Kidney epithelial cell (primary cell): ENCODE measurements around the gene SETMAR. TPM values are rescaled to one million over a fixed set of nuclear protein-coding genes. Genes with fewer than 3 reads are reported as not detected.
"Not testable (repeated sequence)": the region's sequence is repeated elsewhere in the genome, so short reads cannot be mapped to it uniquely, and the experiment has no call there.

Source experiments
- DNase-seq: peaks from one replicate; pipeline ENCODE4 v3.0.0-alpha.2; 2010; ENCODE audit warnings: low read depth
- H3K27me3 ChIP-seq: 2 replicates; pipeline ENCODE4 v1.6.0; 2011; ENCODE audit warnings: low read length; ENCODE audit not compliant: control insufficient read depth, insufficient read depth
- H3K36me3 ChIP-seq: 2 replicates; pipeline ENCODE4 v1.5.1; 2011; ENCODE audit warnings: low read length; ENCODE audit not compliant: control insufficient read depth, insufficient read depth
- H3K4me3 ChIP-seq: 2 replicates; pipeline ENCODE4 v1.5.1; 2011; ENCODE audit warnings: low read depth, mild to moderate bottlenecking, control low read depth, low read length
- total RNA-seq: library from RNA; depleted of rRNA; stranded (reverse); fragments of >200 nt; gene quantifications from 2 replicates; pipeline ENCODE4 v1.2.3, GENCODE V29; 2015
- TF ChIP-seq, protein P1 (sequence below): IDR thresholded peaks from 2 replicates; pipeline ENCODE4 v1.5.1; 2011; ENCODE audit warnings: mild to moderate bottlenecking, moderate library complexity, low read length, control low read depth, inconsistent platforms; ENCODE audit not compliant: insufficient read depth, poor library complexity, severe bottlenecking

SETMAR gene
- total RNA-seq, 1 donor from 2014 or later: 17.8 TPM

DNA sequence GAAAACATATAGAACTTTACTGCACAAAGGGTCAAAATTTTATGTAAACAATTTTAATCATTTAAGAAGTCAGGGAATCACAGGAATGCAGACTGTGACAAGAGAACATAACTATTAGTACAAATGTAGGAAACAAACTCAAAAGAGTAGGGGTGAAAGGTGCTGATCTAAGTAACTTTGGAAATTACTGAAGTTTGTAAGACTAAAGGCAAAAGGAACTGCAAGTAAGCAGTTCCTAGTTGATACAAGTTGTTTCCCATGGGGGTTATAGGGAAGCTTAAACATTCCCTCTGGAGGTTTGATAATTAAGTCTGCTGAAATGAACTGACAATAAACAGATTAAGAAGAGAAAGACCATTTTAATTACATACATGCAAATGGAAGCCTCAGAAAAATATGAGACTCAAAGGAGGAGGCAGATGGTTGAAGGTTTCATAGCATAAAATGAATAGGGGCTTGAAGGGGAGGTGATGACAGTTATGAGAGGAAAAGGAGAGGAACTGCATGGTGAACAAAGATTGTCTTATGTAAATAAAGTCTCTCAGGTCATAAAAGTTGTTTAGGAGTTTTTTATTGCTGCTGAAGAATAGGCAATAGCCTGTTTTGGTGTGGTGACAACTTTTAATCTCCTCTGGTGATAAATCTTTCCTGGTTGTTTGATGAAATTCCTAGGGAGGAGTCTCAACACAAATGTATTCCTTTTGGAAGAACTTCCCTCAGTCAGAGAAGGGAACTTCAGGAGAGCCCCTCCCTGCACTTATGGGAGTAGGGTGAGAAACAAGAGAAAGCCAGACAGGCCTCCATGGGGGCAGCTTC, 17.1 kb downstream of the SETMAR start:
- H3K27me3 ChIP-seq: no peaks in the 10 kb centered on the region
- TF ChIP-seq, protein P1, sequence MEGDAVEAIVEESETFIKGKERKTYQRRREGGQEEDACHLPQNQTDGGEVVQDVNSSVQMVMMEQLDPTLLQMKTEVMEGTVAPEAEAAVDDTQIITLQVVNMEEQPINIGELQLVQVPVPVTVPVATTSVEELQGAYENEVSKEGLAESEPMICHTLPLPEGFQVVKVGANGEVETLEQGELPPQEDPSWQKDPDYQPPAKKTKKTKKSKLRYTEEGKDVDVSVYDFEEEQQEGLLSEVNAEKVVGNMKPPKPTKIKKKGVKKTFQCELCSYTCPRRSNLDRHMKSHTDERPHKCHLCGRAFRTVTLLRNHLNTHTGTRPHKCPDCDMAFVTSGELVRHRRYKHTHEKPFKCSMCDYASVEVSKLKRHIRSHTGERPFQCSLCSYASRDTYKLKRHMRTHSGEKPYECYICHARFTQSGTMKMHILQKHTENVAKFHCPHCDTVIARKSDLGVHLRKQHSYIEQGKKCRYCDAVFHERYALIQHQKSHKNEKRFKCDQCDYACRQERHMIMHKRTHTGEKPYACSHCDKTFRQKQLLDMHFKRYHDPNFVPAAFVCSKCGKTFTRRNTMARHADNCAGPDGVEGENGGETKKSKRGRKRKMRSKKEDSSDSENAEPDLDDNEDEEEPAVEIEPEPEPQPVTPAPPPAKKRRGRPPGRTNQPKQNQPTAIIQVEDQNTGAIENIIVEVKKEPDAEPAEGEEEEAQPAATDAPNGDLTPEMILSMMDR: no peak
- no peak for DNase-seq
- no peaks in the 10 kb centered on the region for H3K36me3 ChIP-seq
- H3K4me3 ChIP-seq: no peak overlapping the region

DNA sequence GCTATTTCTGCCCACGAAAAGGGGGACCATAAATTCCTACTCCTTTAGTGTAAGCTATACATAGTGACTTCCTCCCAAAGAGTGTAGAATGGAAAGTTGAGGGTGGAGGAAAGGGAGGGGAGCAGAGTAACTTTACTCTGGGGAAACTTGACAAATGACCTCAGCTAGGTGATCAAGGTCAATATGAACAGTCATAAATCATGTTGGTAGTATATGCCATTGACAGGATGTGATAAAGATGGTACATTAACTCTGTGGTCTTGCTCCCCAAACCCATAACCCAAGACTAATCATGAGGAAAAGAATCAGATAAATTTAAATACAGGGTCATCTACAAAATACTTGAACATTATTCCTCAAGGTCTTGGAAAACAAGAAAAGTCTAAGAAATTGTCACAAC, 18.6 kb downstream of the SETMAR start:
- TF ChIP-seq, protein P1: no peak
- H3K27me3 ChIP-seq: no peaks in the 10 kb centered on the region
- DNase-seq: no peak

GRCh38 chr3:4322635-4323034, 19.5 kb downstream of the SETMAR start:
- H3K36me3 ChIP-seq: no peaks in the 10 kb centered on the region
- TF ChIP-seq, protein P1: no peak
- H3K27me3 ChIP-seq: no peaks in the 10 kb centered on the region
- no peak overlapping the region for H3K4me3 ChIP-seq
- no peak for DNase-seq

More for the DNA sequence above, 18.6 kb downstream of the SETMAR start:
- H3K4me3 ChIP-seq: no peak overlapping the region
- H3K36me3 ChIP-seq: no peaks in the 10 kb centered on the region

DNA sequence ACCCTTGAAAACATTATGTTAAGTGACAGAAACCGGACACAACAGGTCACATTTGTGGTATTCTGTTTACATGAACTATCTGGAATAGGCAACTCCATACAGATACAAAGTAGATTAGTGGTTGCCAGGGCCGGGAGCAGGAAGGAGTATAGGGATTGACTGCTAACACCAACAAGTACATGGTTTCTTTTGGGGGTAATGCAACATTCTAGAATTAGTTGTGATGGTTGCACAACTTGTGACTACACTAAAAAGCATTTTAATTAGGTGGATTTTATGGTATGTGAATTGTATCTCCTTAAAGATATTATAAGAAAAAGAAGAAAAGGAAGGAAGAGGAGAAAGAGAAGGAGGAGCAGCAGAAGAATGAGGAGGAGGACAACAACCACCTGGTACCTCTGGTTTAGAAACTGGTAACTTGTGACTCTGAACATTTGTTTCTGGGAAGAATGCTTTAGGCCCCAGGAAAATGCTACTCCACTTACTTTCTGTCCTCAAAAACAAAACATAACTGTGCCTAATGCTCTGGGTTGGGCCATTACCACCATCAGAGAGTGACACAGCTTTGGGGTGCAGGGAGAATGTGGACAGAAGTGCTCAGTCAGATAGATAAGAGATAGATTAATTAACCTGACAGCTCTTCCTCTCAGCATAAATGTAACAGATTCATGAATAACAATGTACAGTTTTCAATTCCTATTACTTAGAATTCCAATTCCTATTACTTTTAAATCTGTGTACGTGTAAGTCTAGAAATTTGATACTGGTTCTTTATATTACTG, 20.3 kb downstream of the SETMAR start:
- no peaks in the 10 kb centered on the region for H3K36me3 ChIP-seq
- DNase-seq: no peak
- no peaks in the 10 kb centered on the region for H3K27me3 ChIP-seq
- TF ChIP-seq, protein P1: no peak
- H3K4me3 ChIP-seq: no peak overlapping the region

GRCh38 chr3:4326868-4327267, 23.7 kb downstream of the SETMAR start:
- Histone ChIP-seq H3K36me3 (no peaks in the 10 kb centered on the region), H3K27me3 (no peaks in the 10 kb centered on the region), H3K4me3 (no peak overlapping the region)
- TF ChIP-seq, protein P1: no peak
- no peak for DNase-seq

GRCh38 chr3:4329806-4330205, 26.6 kb downstream of the SETMAR start:
- not testable (repeated sequence) for H3K36me3 ChIP-seq, H3K4me3 ChIP-seq, H3K27me3 ChIP-seq, DNase-seq
